DMS114 treated with DMSO at 0.1 percent for 48 hours (cell line): ENCODE data around the gene FOS.

ENCODE experiments used
- DNase-seq: peaks from one replicate; lab custom pipeline; 2025; ENCODE audit not compliant: unreplicated experiment; lab: John Stamatoyannopoulos, UW

The FOS gene

GRCh38 chr14:75315144-75315543, 36.5 kb downstream of the FOS start:
- DNase-seq: no peak

GRCh38 chr14:75317148-75317547, 38.5 kb downstream of the FOS start:
- no peak for DNase-seq

GRCh38 chr14:75318353-75318752, 39.7 kb downstream of the FOS start:
- DNase-seq: no peak

- DNase-seq: no peak
These were observed 40.4 kb downstream of the FOS start for GRCh38 chr14:75319021-75319420.

GRCh38 chr14:75320196-75320595, 41.6 kb downstream of the FOS start:
- no peak for DNase-seq

- no peak for DNase-seq
These were observed 44.1 kb downstream of the FOS start for GRCh38 chr14:75322746-75323145.

- no peak for DNase-seq
These were observed 44.9 kb downstream of the FOS start for GRCh38 chr14:75323571-75323970.

GRCh38 chr14:75328558-75329155, 50.0 kb downstream of the FOS start:
- DNase-seq: no peak

- no peak for DNase-seq
These were observed 50.7 kb downstream of the FOS start for GRCh38 chr14:75329369-75329768.

- DNase-seq: no peak
These were observed 52.8 kb downstream of the FOS start for GRCh38 chr14:75331471-75331870.
